Activated effector memory CD4-positive, alpha-beta T cell treated with Interleukin-2 at 50 U/mL for 16 hours (primary cell): Measurements from ENCODE around the gene HIPK2.

Experiments used
- DNase-seq: peaks from one replicate; pipeline ENCODE4 v3.0.0-alpha.2; 2020

HIPK2 gene

DNA sequence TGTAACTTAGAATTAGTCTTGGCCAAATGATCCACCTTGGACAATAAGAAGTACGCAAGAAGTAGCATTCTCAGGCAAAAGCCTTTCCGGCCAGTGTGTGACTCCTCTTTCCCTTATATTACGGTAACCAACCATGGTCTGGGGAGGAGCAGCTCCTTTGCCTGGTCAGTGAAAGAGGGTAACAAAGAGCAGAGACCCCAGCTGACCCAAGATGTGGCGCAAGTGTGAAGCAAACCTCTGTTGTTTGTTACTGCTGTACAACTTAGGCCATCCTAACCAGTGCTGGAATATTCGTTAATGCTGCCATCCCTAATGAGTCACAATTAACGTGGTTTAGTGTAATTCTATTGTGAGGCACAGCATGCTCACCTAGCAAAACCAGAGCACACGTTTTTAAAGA lies 44.0 kb downstream of the HIPK2 start:
- DNase-seq, result no peak

GRCh38 chr7:139732471-139733167 lies 45.2 kb downstream of the HIPK2 start:
- no peak for DNase-seq

DNA sequence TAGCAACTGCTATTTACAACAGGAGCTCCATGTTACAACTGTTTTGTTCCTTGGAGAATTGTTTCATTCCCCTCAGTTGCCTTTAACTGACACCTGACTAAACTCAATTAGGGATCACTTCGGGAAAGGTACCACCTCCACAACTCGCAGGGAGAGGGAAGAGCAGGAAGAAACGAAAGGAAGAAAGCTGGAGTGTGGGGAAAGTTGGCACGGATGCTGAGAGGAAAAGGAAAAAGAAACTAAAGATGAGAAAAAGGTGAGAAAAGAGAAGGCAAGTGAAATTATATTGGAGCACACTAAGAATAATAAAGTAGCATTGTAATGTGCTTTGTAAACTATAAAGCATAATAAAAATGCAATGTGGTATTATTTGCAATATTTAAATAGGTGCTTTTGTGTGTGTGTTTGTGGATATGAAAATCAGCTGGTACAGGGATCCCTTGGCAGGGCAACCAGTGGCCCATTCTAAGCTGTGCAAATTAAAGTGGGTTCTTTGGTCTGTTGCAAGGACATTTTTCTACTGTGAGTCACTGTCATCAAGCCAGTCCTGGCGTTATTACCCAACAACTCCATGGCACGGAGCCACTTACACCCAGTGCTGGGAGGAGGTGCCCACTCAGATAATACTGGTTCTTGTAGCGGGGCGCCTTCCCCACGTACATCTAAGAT lies 45.9 kb downstream of the HIPK2 start:
- no peak for DNase-seq

- no peak for DNase-seq
These were observed 46.8 kb downstream of the HIPK2 start for GRCh38 chr7:139730746-139731612.

DNA sequence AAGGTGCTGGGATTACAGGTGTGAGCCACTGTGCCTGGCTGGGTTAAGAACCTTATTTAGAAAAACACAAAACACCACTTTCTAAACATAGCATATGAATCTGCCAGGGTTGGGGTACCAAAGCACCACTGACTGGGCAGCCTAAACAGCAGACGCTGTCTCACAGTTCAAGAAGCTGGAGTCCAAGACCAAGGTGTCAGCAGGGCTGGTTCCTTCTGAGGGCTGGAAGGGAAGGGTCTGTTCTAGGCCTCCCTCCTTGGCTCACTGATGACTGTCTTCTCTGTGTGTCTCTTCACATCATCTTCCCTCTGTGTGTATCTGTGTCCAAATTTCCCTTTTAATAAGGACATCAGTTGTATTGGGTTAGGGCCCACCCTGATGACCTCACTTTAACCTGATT lies 49.6 kb downstream of the HIPK2 start:
- DNase-seq, result no peak

- no peak for DNase-seq
These were observed 50.6 kb downstream of the HIPK2 start for GRCh38 chr7:139727151-139727705.

GRCh38 chr7:139726485-139726869 lies 51.3 kb downstream of the HIPK2 start:
- no peak for DNase-seq

DNA sequence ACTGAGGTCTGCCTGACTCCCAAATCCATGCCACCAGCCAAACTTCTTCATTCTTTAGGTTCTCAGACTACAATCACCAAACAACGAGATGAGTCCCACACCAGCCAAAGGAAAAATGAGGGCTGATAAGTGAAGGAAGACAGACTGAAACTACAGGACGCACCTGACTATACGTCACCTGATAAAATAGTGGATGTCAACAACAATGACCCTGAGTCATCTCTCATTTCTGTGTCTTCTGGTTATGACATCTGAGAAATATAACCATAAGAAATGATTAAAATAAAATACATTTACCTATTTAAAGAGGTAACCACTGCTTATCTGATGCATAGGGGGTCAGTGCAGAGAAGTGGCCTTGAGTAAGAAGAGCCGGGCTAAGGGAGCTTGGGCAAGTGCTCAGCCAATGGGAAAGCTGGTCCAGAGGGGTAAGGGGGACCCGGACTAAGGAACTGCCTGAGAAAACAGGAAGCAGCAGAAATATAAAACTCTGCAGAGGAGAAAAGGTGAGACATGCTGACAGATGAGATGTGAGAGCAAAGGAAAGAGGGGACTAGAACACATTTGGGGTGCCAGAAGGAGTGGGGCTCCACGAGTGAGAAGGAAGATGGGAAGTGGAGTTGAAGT lies 51.8 kb downstream of the HIPK2 start:
- DNase-seq, result no peak

DNA sequence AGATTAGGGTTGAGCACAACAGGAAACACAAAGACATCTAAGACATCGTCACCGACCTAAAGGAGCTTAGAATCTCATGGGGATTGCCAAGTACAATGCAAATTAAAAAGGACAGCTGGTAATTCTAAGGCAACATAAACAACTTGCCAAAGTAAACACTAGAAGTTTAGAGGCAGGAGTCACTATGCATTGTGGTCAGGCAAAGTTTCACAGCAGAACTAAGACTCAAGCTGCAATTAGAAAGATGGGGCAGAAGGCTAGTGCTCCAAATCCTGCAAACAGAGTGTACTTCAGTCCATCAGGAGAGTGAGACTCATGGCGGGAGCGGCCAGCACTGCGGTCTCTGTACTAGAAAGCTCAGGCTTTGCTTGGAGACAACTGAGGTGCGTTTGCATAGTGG lies 52.7 kb downstream of the HIPK2 start:
- no peak for DNase-seq

- DNase-seq, result no peak
These were observed 55.2 kb downstream of the HIPK2 start for GRCh38 chr7:139722604-139723003.

DNA sequence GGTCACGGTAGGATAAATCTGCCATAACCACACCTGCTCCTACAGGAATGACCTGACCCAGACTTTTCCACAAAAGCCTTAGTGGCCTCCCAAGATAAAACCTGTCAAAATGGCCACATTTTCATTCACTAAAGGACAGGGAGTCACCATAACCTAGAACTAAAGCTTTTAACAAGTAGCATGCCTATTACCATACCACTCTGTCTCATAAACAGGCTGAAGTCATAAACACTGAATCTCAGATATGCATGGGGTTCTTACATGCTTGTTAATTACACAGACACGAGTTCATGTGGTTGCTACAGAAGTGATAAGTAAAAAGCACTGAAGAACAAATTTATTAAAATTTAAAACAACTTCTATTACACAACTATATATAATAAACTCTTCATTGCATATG lies 56.0 kb downstream of the HIPK2 start:
- no peak for DNase-seq

GRCh38 chr7:139721417-139721816 lies 56.4 kb downstream of the HIPK2 start:
- no peak for DNase-seq

- DNase-seq, result no peak
These were observed 57.0 kb downstream of the HIPK2 start for GRCh38 chr7:139720705-139721231.

DNA sequence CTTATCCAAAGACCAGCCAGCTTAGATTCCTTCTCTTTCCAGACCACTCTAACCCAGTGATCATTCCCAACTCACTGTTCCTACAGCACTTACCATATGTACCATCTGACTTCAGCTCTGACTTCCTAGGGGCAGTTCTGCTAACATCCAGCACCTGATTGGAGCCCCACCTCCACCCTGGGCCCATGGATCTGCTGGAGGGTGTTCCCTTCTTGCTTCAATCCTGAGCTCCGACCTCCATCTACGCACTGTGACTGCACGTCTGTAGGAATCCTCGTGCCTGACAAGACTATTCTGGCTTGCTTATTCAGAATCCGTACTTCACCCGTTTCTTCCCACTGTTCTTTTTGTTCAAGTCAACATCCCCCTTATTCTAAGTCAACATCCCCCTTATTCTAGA lies 57.6 kb downstream of the HIPK2 start:
- no peak for DNase-seq

- no peak for DNase-seq
These were observed 58.9 kb downstream of the HIPK2 start for GRCh38 chr7:139718859-139719258.

- DNase-seq, result no peak
These were observed 59.7 kb downstream of the HIPK2 start for GRCh38 chr7:139718141-139718540.

DNA sequence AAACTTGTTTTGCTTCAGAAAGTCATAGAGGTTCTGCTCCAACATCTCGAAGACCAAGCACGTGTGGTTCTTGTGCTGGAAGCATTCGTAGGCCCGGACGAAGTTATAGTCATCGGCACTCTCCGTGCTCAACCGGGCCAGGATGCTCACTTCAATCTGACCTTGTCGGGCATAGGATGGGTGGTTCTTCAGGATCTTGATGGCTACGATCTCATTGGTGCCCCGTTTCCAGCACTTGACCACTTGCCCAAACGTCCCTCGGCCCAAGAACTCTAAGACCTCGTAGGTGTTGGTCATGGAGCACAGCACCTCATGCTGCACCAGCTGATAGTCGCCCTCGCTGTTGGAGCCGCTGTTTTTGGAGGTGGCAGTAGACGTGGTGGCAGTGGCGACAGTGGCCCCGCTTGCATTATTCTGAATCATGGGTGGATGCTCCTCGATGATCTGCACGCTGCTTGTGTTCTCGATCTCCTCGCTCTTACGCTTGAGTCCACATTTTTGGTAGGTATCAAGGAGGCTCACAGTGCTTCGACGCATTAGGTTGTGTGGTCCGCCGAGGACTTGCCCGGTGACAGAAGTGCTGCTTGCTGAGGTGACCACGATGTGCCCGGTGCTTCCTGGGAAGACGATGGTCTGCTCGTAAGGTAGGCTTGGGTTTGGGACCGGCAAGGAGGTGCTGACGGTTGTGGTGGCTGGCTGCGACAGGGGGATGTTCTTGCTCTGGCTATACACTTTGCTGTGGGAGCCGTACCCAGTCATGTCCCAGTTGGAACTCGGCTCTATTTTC lies 61.4 kb downstream of the HIPK2 start:
- no peak for DNase-seq

DNA sequence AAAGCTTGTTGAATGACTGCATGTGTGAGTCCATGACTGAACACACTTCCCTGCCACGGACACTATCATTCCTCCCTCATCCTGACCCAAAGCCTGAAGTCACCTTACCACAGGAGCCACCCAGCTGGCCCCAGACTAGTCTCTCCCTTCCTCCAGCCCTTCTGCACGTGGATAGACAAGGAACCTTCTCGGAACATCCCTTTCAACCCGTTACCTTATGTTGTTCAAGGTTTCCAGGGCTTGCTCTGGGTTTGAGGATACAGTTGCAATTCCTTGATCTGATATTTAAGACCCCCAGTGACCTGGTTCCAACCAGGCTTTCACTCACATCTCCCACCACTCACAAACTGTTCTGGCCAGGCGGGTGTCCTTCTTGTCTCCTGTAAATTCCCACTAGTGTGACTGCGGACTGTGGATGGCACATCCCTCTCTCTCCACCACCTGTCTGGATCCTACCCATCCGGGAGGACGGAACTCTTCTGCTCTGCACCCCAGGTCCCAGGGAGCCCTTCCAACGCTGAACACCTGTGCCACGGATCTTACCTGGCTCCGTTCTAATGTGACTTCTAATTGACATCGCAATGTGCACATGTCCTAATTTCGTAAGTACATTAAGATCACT lies 62.5 kb downstream of the HIPK2 start:
- DNase-seq, result no peak

DNA sequence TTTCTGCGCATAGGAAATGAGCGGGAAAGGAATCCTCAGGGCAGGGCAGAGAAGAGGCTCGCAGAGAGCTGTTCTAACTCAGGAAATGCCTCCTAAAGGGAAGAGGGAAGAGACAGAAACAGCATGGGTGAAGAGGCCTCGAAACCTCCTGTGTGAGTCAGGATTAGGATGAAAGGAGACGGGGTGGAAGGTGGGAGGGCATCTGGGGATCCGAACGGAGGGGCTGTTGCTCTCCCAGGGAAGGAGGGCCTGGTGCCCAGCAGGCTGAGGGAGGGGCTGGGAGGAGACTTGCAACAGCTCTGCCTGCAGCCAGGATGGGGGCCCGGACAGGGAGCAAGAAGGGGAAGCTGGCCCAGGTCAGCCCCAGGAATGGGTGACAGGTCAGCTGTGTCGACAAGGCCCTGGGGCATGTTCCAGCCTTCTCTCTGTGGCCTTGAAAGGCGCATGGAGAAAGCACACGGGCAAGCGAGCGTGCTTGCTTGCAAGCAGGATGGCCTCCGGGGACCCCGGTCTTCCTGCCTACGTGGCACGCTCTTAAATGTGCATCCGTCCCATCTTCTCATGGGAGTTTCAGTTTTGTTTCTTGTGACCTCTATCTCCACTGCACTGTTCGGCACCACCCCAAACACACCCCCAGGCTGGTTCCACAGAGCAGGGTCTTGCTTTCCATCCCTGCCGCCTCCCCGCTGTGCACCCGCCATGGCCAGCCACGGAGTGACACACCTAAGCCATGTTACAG lies 63.5 kb downstream of the HIPK2 start:
- DNase-seq, result no peak

DNA sequence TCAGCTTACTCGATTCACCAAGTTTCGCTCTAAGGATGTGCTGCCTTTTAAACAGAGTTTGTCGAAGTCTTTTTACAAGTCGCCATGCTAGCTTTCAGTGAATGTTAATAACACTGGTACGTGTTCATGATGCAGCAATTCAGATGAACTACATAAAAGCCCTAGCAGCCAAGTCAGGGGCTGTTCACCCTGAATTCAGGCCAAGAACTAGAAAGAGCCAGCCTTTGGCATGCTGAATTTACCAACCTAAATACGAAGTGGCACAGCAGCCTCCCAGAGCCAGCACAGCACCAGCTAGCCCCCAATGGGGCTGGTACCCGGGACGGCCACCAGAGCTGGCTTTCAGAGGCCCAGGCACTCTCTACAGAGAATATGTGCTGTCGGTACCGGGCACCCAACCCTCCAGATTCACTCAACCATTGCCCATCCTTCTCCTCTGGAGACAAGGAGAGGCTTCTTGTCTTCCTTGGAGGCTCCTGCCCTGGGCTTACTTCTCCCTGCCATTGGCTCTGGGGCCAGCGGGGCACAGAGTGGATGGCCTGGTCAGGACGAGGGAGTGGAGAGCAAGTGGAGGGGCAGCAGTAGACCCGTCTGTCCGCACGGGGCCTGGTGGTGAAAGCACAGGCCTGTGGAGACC lies 64.2 kb downstream of the HIPK2 start:
- DNase-seq, result no peak
